Cardiac fibroblast (primary cell): ENCODE results near the gene HDAC6.

ENCODE experiments used
- DNase-seq, 2 donors: peaks; one replicate each; pipeline versions ENCODE4 v3.0.0 to v3.0.0-alpha.2; 2010; ENCODE audit warnings: low read depth in 2 of 2
- H3K4me3 ChIP-seq, 2 donors: replicated peaks in 1 of 2; 1 replicate in 1 of 2; 2 replicates in 1 of 2; pipeline ENCODE4 v1.5.1; 2011; ENCODE audit warnings: low read depth in 2 of 2, low read length in 2 of 2, mild to moderate bottlenecking in 2 of 2, moderate library complexity in 1 of 2
- CTCF ChIP-seq: IDR thresholded peaks from one replicate; pipeline ENCODE4 v1.5.1; 2011; ENCODE audit warnings: low read depth, mild to moderate bottlenecking, low read length, inconsistent platforms

The HDAC6 gene

DNA sequence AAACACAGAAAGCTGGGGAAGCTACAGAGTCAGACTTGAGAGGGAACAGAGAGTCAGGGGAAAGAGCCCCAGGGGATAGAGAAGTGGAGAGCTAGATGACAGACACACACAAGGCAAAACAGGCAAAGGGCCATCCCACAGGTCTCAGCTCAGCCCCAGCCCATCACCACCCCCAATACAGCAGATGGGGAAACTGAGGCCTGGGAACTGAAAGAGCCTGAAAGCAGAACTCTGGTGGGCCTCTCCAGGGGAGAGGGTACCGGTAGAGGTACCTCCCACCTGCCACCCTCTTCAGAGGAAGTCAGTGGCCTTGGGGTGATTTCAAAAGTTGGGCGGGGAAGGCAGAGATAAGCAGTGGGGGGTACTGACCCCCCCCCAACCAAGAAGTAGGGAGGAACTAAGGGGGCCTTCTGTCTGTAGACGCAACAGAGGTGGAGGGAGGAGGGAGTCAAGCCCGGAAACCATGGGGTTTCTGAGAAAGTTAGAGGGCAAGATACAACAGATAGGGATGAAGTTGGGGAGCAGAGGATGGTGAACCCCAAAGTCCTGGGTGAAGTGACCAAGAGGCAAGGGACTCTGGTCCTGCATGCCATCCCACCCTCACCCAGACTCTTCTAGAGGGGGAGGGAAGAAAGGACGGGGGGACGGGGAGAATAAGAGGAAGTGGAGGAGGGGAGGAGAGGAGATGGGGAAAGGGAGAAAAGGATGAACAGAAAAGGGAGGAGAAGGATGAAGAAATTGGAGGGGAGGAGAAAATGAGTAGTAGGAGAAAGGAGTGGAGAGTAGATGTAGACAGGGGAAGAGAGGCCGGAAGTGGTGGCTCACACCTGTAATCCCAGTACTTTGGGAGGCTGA, 12.3 kb upstream of the HDAC6 start:
- TF ChIP-seq CTCF: no peak
- DNase-seq: no peak
- no peak overlapping the region for H3K4me3 ChIP-seq

- no peak for TF ChIP-seq CTCF
- no peak overlapping the region for H3K4me3 ChIP-seq
- DNase-seq: no peak
Measured at GRCh38 chrX:48790477-48790876, 11.4 kb upstream of the HDAC6 start.

GRCh38 chrX:48791063-48791820, 10.6 kb upstream of the HDAC6 start:
- DNase-seq: no peak
- no peak overlapping the region for H3K4me3 ChIP-seq
- TF ChIP-seq CTCF: no peak

- no peak for TF ChIP-seq CTCF
- DNase-seq: no peak
- no peak overlapping the region for H3K4me3 ChIP-seq
Measured at GRCh38 chrX:48792219-48792618, 9.6 kb upstream of the HDAC6 start.

- DNase-seq: no peak
- no peak for TF ChIP-seq CTCF
- H3K4me3 ChIP-seq: no peak overlapping the region
Measured at GRCh38 chrX:48793935-48794334, 7.9 kb upstream of the HDAC6 start.

- no peak overlapping the region for H3K4me3 ChIP-seq
- DNase-seq: no peak
- no peak for TF ChIP-seq CTCF
Measured at GRCh38 chrX:48794340-48794910, 7.4 kb upstream of the HDAC6 start.
